Mucosa of descending colon (tissue), 3 donors: ENCODE results near the gene NELL1. TPM values are rescaled to one million over a fixed set of nuclear protein-coding genes. Genes with fewer than 3 reads are reported as not detected.

Experiments
- ATAC-seq: fragments of 200-7000 bp; cut with Tn5 transposase; one replicate; pipeline ENCODE4 v1.9.1; 2020; ENCODE audit warnings: mild to moderate bottlenecking, moderate library complexity
- DNase-seq, 3 donors: peaks; one replicate each; pipeline ENCODE4 v3.0.0-alpha.2; 2020
- H3K36me3 ChIP-seq: fragments of 200-600 bp; one replicate; pipeline ENCODE4 v1.8.0; 2021; ENCODE audit warnings: low read depth, mild to moderate bottlenecking
- H3K4me1 ChIP-seq: fragments of 200-600 bp; one replicate; pipeline ENCODE4 v1.8.0; 2021; ENCODE audit warnings: low read depth, mild to moderate bottlenecking
- H3K4me3 ChIP-seq: fragments of 200-600 bp; one replicate; pipeline ENCODE4 v1.8.0; 2021; ENCODE audit warnings: mild to moderate bottlenecking
- H3K9me3 ChIP-seq: fragments of 200-600 bp; one replicate; pipeline ENCODE4 v1.8.0; 2021; ENCODE audit warnings: mild to moderate bottlenecking
- intact Hi-C, 2 donors: fragments of 100-400 bp; cut with DNase I in 1 of 2; cut with micrococcal nuclease in 1 of 2; formaldehyde crosslinking; loops; one replicate each; pipeline versions ENCODE4 v1.11.0 to v1.11.1; 2022; cut with DNase I, micrococcal nuclease
- total RNA-seq, 3 donors: library from RNA; stranded (reverse); fragmentation: NEBNext Ultra II Directional in 2 of 3; extraction: Animal tissue kit (Norgen Biotek cat#: 25700) in 2 of 3; gene quantifications; one replicate each; pipeline versions ENCODE4 v1.2.1 to v1.2.4, GENCODE V29; 2021 to 2023
- TF ChIP-seq, protein P1 (sequence below): fragments of 200-600 bp; IDR thresholded peaks from one replicate; pipeline ENCODE4 v1.8.0; 2022; ENCODE audit warnings: antibody characterized with exemption, mild to moderate bottlenecking
- donor health status: DM: no; HTN: no; CAD: no; lungs with moderate emphysema.
- donor health status: DM: no; HTN: no; CAD: no.
- donor health status: DM: no; HTN: yes; CAD: no.

NELL1 gene
- total RNA-seq, 3 donors from 2014 or later = 0.20 to 0.73 (median 0.31) TPM

DNA sequence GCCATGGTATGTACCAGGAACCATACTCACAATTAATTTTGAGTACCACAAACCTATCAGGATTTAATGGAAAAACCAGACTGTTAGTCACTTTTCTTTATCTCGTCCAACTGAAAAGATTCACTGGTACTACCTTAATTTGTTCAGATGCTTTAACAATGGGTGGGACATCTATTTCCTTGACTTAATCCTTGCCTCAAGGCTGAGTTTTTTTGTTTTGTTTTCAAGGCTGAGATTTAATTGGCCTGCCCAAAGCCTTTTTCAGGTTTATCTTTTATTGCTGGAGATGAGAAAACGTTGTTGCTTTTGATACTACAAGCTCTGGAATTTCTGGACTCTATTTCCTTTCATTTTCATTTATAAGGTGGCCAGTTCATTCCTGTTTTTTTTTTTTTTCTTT lies 50.4 kb downstream of the NELL1 start:
- DNase-seq (no peak), ATAC-seq (no peak)
- H3K36me3 ChIP-seq = no peaks in the 10 kb centered on the region
- H3K4me1 ChIP-seq = no peaks in the 10 kb centered on the region
- TF ChIP-seq, protein P1, sequence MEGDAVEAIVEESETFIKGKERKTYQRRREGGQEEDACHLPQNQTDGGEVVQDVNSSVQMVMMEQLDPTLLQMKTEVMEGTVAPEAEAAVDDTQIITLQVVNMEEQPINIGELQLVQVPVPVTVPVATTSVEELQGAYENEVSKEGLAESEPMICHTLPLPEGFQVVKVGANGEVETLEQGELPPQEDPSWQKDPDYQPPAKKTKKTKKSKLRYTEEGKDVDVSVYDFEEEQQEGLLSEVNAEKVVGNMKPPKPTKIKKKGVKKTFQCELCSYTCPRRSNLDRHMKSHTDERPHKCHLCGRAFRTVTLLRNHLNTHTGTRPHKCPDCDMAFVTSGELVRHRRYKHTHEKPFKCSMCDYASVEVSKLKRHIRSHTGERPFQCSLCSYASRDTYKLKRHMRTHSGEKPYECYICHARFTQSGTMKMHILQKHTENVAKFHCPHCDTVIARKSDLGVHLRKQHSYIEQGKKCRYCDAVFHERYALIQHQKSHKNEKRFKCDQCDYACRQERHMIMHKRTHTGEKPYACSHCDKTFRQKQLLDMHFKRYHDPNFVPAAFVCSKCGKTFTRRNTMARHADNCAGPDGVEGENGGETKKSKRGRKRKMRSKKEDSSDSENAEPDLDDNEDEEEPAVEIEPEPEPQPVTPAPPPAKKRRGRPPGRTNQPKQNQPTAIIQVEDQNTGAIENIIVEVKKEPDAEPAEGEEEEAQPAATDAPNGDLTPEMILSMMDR = no peak
- intact Hi-C loops = no loop called here
- no peak overlapping the region for H3K4me3 ChIP-seq
- H3K9me3 ChIP-seq = no peaks in the 10 kb centered on the region

DNA sequence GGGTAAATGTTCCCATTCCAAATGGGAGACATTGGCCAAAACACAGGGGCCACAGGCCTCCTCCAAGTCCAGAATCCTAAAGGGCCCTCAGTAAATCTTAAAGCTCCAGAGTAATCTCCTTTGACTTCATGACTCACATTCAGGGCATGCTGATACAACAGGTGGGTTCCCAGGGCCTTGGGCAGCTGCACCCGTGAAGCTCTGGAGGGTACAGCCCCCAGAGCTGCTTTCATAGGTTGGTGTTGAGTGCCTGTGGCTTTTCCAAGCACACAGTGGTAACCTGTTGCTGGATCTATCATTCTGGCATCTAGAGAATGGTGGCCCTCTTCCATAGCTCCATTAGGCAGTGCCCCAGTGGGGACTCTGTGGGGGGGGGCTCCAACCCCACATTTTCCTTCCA lies 54.0 kb downstream of the NELL1 start:
- DNase-seq = no peak
- Histone ChIP-seq H3K4me3 (no peak overlapping the region), H3K4me1 (no peaks in the 10 kb centered on the region), H3K9me3 (peaks cover 6% of the 10 kb centered on the region), H3K36me3 (no peaks in the 10 kb centered on the region)
- TF ChIP-seq, protein P1 = no peak
- ATAC-seq = no peak
- intact Hi-C loops = no loop called here

DNA sequence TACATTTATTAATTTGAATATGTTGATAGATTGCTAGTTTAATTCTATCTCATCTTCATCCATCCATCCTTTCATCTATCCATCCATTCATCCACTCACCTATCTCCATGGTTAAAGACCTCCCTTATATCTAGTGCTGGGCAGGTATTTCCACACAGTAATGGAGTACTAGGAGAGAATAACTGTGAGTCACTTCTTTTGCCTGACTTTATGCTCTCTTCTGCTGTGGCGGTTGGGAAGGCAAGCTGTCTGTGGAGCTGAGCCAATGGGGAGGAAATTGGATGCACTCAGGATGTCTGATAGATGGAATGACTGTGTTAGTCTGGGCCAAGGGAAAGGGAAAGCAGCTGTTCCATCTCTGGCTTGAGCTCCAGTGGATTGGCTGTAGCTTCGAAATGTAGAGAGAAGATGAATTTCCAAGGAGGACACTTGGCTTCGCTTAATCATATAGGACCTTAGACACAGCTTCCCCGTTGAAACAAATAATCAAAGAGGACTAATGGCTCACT lies 60.3 kb downstream of the NELL1 start:
- TF ChIP-seq, protein P1 = no peak
- intact Hi-C loops = no loop called here
- Histone ChIP-seq H3K4me1 (no peaks in the 10 kb centered on the region), H3K36me3 (no peaks in the 10 kb centered on the region), H3K4me3 (no peak overlapping the region), H3K9me3 (peaks cover 12% of the 10 kb centered on the region)
- DNase-seq (peak in 1 of 3 donors; percentile 9), ATAC-seq (no peak)

DNA sequence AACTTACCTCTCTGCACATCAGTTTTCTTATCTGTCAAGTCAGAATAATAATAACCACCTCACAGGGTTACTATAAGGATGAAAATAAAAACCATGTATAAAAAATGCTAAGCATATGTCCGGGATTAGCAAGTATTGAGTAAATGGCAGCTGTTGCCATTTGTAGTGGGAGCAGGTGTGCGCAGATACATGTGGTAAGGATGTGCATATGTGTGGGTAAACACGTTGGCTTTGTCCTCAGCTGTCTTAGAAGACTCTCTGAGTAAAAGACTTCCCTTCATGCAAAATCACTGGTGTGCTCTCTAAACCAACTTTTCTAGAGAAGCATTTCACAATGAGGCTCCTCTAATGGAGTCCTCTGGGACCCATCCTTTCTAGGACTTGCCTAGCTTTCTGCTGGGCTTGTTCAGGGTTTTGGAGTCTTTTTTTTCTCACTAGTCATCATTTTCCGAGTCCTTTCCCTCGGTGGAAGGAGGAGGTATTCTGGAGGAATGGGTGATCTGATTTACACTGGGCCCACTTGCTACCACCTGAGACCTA lies 62.4 kb downstream of the NELL1 start:
- Histone ChIP-seq H3K4me3 (no peak overlapping the region), H3K4me1 (no peaks in the 10 kb centered on the region), H3K9me3 (peaks cover 6% of the 10 kb centered on the region), H3K36me3 (no peaks in the 10 kb centered on the region)
- intact Hi-C loops = no loop called here
- ATAC-seq = no peak
- TF ChIP-seq, protein P1 = no peak
- no peak for DNase-seq

DNA sequence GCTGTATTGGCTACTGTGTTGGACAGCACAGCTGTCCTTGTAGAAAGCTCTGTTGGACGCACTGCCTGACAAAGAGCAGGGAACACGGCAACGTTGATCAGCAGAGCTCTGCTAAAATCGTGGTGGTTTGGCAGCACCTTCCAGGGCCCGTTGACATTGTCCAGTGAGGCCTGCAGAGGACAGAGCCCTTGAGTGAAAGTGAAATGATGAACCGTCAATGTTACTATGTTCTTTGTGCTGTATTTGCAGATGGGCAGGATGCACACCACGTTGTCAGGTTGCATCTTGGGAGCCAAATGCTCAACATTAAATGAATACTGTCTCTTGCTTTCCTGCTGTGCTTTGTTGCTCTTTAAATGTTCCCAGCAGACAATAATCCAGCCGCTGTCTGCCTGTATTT lies 69.7 kb downstream of the NELL1 start:
- H3K9me3 ChIP-seq = no peaks in the 10 kb centered on the region
- no peak overlapping the region for H3K4me3 ChIP-seq
- no peaks in the 10 kb centered on the region for H3K36me3 ChIP-seq
- intact Hi-C loops = no loop called here
- TF ChIP-seq, protein P1 = no peak
- H3K4me1 ChIP-seq = no peaks in the 10 kb centered on the region
- DNase-seq (no peak), ATAC-seq (no peak)

DNA sequence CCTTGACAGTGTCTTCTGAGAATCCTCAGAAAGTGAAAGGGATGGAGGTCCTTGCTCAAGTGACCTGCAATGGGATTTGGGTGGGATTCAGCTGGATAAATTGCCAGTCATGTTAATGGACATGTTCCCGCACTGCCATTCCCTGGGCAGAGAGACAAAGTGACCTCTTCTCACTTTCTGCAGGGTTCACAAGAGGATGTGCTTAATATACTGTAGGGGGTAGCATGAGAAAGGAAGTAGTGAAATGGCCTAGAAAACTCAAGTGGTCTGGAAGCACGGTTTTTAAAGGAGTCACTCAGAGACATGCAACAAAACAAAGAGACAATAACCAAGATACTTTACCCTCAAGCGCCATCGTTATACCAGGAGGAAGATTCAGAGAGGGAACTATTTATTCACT lies 70.2 kb downstream of the NELL1 start:
- no peak for ATAC-seq
- no peaks in the 10 kb centered on the region for H3K4me1 ChIP-seq
- H3K4me3 ChIP-seq = no peak overlapping the region
- no peaks in the 10 kb centered on the region for H3K36me3 ChIP-seq
- no peaks in the 10 kb centered on the region for H3K9me3 ChIP-seq
- no peak for DNase-seq
- intact Hi-C loops = no loop called here
- TF ChIP-seq, protein P1 = no peak
